ENCODE results near the gene TIMM44.
"Not testable (repeated sequence)": the region's sequence is repeated elsewhere in the genome, so short reads cannot be mapped to it uniquely, and the experiment has no call there.

- TF ChIP-seq CTCF, POLR2A (IDR thresholded peaks at IDR 0.05): not testable (repeated sequence)
These were observed 17.6 kb upstream of the TIMM44 start for GRCh38 chr19:7961082-7961481.

All from tibial nerve (tissue), 3 donors.